Progenitor cell of endocrine pancreas (in vitro differentiated cells): ENCODE measurements around the gene B3GALT4. TPM values are rescaled to one million over a fixed set of nuclear protein-coding genes. Genes with fewer than 3 reads are reported as not detected.
"Not testable (repeated sequence)": the region's sequence is repeated elsewhere in the genome, so short reads cannot be mapped to it uniquely, and the experiment has no call there.

ENCODE experiments used
- DNase-seq: peaks from one replicate; pipeline ENCODE4 v3.0.0; 2021; ENCODE audit warnings: low spot score; ENCODE audit not compliant: unreplicated experiment
- H3K27ac Mint-ChIP-seq: 2 replicates; pipeline ENCODE4 v1.8.0; 2021; ENCODE audit warnings: mild to moderate bottlenecking, moderate library complexity, mixed read lengths
- H3K27me3 Mint-ChIP-seq: 2 replicates; pipeline ENCODE4 v1.8.0; 2021; ENCODE audit warnings: mixed read lengths
- H3K36me3 Mint-ChIP-seq: 2 replicates; pipeline ENCODE4 v1.8.0; 2022; ENCODE audit warnings: mixed read lengths; ENCODE audit not compliant: insufficient read depth
- H3K4me1 Mint-ChIP-seq: 2 replicates; pipeline ENCODE4 v1.8.0; 2021; ENCODE audit warnings: low read depth, mixed read lengths
- H3K4me3 Mint-ChIP-seq: 2 replicates; pipeline ENCODE4 v1.8.0; 2021; ENCODE audit warnings: low read depth, mild to moderate bottlenecking, moderate library complexity, mixed read lengths
- H3K9me3 Mint-ChIP-seq: 2 replicates; pipeline ENCODE4 v1.8.0; 2021; ENCODE audit warnings: low read depth, mixed read lengths
- CTCF ChIP-seq: fragments of 200-600 bp; sonication (generic); IDR thresholded peaks from one replicate; pipeline ENCODE4 v1.5.0; 2021; ENCODE audit warnings: antibody characterized with exemption, mild to moderate bottlenecking; ENCODE audit not compliant: unreplicated experiment
- total RNA-seq: library from RNA; stranded (reverse); gene quantifications from 2 replicates; pipeline ENCODE4 v1.2.1, GENCODE V29; 2021

The B3GALT4 gene
- total RNA-seq, 1 donor from 2014 or later: 5.7 TPM

GRCh38 chr6:33259032-33259431, 17.9 kb upstream of the B3GALT4 start:
- peaks cover 39% of the 10 kb centered on the region for H3K36me3 Mint-ChIP-seq
- TF ChIP-seq CTCF: no peak
- no peaks in the 10 kb centered on the region for H3K9me3 Mint-ChIP-seq
- no peaks in the 10 kb centered on the region for H3K27me3 Mint-ChIP-seq
- DNase-seq: no peak
- H3K4me1 Mint-ChIP-seq: no peaks in the 10 kb centered on the region
- H3K4me3 Mint-ChIP-seq: no peak overlapping the region
- no peak overlapping the region for H3K27ac Mint-ChIP-seq

GRCh38 chr6:33262490-33262889, 14.4 kb upstream of the B3GALT4 start:
- H3K9me3 Mint-ChIP-seq, H3K27ac Mint-ChIP-seq, H3K27me3 Mint-ChIP-seq, H3K4me3 Mint-ChIP-seq, H3K4me1 Mint-ChIP-seq, DNase-seq: not testable (repeated sequence)
- peaks cover 39% of the 10 kb centered on the region for H3K36me3 Mint-ChIP-seq

GRCh38 chr6:33264015-33264414, 12.9 kb upstream of the B3GALT4 start:
- Mint-ChIP-seq H3K4me1 (no peaks in the 10 kb centered on the region), H3K4me3 (no peak overlapping the region), H3K9me3 (no peaks in the 10 kb centered on the region), H3K27me3 (no peaks in the 10 kb centered on the region), H3K36me3 (peaks cover 38% of the 10 kb centered on the region), H3K27ac (no peak overlapping the region)
- no peak for DNase-seq
- TF ChIP-seq CTCF: no peak

- Mint-ChIP-seq H3K4me1 (peaks cover 27% of the 10 kb centered on the region), H3K9me3 (no peaks in the 10 kb centered on the region), H3K27me3 (no peaks in the 10 kb centered on the region), H3K4me3 (peak overlapping the region; percentile 100), H3K27ac (peak overlapping the region; percentile 99), H3K36me3 (peaks cover 20% of the 10 kb centered on the region)
- DNase-seq: no peak
- peak; percentile 28 for TF ChIP-seq CTCF
Measured at GRCh38 chr6:33271117-33271467, 5.8 kb upstream of the B3GALT4 start.

GRCh38 chr6:33271468-33272274, 5.3 kb upstream of the B3GALT4 start, which contains the start of the genes RPS18 and VPS52:
TSS of gene RPS18 (plus strand) at chr6:33272075. CDS start at chr6:33272120, 45 bp downstream.
TSS of gene VPS52 (minus strand) at chr6:33271876. CDS start at chr6:33271675, 201 bp downstream.
- Mint-ChIP-seq H3K27ac (peak within 1 kb of the TSS; percentile 99), H3K36me3 (peaks cover 24% of the 10 kb centered on the region), H3K4me3 (peak within 1 kb of the TSS; percentile 100), H3K9me3 (no peaks in the 10 kb centered on the region), H3K27me3 (no peaks in the 10 kb centered on the region), H3K4me1 (peaks cover 32% of the 10 kb centered on the region)
- DNase-seq: peak; percentile 74
- no peak for TF ChIP-seq CTCF
